ENCODE results near the gene HS6ST3.

GRCh38 chr13:96824140-96824539 lies 734.2 kb downstream of the HS6ST3 start:
- TF ChIP-seq CTCF (IDR thresholded peaks at IDR 0.05) = no peak
- no peak for TF ChIP-seq POLR2A (IDR thresholded peaks at IDR 0.05)
